Tongue (tissue), 2 donors: ENCODE measurements around the gene NTRK2. TPM values are rescaled to one million over a fixed set of nuclear protein-coding genes. Genes with fewer than 3 reads are reported as not detected.
A peak's percentile ranks its signal among the peaks of the same experiment; 100 is the strongest.

ENCODE experiments used
- DNase-seq: peaks from one replicate; pipeline ENCODE4 v3.0.0-alpha.2; 2015
- total RNA-seq: library from RNA; depleted of rRNA; stranded (reverse); fragments of >200 nt; gene quantifications from one replicate; pipeline ENCODE4 v1.2.3, GENCODE V29; 2014

NTRK2 gene
- total RNA-seq, 1 donor from 2014 or later = 60.3 TPM

DNA sequence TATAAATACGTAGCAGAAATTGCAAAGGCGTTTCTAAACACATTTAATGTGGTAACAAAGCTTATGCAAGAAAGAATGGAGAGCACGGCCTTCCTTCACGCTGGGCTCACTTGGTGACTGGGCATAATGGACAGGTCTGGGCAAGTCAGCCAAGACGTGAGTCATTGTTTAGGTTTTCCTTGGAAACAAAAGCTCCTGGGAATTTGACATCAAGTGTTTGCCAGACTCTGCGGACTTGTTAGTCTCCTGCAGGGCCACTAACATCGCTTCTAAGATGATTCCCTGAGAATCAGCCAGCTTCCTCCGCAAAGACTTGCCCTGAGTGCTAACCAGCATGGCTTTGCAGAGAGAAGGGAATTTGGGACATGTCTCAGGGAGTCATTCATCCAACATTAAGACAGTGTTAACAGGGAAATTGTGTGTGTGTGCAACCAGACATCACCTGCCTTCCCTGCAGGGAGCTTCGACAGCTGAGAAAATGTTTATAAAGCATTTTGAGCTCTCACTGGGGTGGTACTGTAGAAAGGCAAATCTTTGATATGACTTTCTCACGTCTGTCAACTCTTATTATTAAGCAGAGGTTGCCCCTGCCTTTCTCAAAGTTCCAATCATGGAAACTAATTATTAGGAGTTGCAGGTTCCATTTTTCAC, 182.5 kb downstream of the NTRK2 start:
- DNase-seq = peak; percentile 48

DNA sequence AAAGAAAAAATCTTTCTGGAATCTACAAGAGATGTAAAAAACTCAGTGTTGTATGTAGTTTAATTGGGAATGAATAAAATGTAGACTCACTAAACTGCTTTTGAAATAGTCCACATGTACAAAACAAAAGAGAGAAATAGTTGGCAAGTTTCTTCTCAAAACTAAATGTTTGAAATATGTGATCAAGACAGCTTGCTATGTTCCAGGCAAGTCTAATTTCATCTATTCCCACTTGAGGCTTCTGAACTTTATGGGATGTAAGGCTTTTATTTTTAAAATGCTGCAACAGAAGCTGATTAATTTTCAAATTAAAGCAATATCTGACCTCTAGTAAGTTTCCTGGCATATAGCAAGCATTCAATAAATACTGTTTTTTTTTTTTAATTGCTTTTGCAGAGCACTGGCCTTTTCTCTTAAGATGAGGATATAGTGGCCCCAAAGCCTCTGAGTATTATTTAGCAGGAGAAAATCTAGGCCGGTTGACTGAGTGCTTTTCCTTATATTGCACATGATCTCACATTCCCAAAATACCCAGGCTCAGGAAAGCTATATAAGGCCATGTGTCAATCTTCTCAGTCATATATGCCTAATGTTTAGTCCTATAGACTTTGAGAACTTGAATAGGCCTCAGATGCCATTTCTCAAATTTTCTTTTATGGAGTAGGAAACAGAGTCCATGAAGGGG, 183.2 kb downstream of the NTRK2 start:
- DNase-seq = no peak

GRCh38 chr9:84856181-84856632, 186.7 kb downstream of the NTRK2 start:
- peak; percentile 54 for DNase-seq

GRCh38 chr9:84857211-84857610, 187.7 kb downstream of the NTRK2 start:
- DNase-seq = no peak

GRCh38 chr9:84858364-84858763, 188.8 kb downstream of the NTRK2 start:
- DNase-seq = no peak

DNA sequence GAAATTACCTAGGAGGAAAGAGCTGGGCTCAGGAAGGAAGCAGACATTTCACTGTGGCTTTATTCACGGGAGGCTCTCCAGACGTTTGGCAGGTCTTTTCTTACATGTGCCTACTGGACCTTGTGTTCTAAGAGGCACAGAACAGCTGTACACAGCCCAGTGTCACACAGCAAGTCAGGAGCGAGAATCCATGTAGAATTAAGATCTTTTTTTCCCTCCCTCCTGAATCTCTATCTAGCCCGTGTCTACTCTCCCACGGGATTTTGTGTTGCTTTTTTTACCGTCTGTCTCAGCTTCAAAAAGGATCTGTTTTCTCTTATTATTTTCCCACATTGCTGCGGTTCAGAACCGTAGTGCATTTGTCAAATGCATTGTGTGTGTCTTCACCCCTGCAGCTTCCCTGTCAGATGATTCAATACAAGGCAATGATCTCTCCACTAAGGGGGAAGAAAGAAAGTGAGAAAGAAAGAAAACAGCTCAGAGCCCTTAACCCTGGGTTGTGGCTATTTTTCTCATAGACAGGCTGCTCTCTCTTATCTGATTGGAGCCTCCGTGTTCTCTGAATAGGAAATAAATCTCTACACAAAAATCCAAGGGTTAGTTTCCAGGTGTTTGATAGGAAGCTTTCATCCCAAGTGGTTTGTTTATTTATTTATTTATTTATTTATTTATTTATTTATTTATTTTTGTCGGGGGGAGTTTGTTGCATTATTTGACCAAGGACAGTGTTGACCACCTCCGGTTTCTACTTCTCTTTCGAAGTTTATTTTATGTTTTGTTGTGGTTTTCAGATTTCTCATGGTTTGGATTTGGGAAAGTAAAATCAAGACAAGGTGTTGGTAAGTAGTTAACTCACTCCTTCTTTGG, 191.0 kb downstream of the NTRK2 start:
- no peak for DNase-seq

GRCh38 chr9:84861455-84861854, 191.9 kb downstream of the NTRK2 start:
- no peak for DNase-seq

- no peak for DNase-seq
These were observed 192.8 kb downstream of the NTRK2 start for GRCh38 chr9:84862308-84862707.

GRCh38 chr9:84862810-84863287, 193.3 kb downstream of the NTRK2 start:
- DNase-seq = no peak

DNA sequence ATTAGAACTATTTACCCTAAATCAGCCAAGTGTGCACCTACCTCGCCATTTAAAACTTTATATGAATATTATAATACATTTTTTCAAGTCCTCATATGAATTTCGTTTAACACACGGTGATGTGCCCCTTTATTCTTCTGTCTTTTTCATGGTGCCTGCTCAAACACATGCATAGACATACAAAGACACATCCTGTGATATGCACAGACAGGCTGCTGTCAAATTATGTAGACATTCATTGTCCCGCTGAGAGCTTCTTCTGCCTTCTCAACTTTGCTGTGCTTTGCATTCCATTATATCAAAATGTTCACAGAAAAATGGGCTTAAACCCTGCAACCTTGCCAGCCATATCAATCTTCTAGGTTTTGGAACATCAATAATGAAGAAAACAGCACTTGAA, 193.8 kb downstream of the NTRK2 start:
- DNase-seq = no peak

DNA sequence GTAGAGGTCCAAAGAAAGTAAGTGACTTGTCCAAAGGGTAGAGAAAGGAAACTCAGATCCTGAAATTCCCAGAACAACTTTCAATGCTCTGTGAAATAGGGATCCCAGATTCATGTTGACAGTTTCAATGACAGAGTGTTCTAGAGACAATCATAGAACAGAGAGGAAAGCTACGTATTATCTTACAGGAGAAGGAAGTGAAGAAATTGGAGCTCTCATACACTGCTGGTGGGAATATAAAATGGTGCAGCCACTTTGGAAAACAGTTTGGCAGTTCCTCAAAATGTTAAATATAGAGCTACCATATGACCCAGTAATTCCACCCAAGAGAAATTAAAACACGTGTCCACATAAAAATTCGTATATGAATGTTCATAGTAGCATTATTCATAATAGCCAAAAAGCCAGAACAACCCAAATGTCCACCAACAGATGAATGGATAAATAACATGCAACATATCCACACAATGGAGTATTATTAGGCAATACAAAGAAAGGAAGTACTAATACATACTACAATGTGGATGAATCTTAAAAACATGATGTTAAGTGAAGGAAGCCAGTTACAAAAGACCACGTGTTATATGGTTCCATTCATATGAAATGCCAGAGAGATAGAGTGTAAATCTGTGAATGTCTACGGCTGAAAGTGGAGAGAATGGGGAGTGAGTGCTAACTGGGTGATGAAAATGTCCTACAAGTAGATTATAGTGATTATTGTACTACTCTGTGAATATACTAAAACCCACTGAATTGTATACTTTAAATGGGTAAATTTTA, 197.1 kb downstream of the NTRK2 start:
- no peak for DNase-seq

DNA sequence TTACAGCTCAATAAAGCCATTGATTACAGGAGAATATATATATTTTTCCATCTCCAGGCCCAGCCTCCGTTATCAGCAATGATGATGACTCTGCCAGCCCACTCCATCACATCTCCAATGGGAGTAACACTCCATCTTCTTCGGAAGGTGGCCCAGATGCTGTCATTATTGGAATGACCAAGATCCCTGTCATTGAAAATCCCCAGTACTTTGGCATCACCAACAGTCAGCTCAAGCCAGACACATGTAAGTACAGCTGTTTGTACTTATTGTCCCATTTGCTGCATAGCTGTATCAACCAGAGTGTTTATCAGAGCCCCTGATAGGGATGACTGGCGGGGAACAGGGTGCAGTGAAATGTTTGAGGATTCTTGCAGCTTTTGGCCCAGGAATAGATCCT, 197.7 kb downstream of the NTRK2 start:
- no peak for DNase-seq

DNA sequence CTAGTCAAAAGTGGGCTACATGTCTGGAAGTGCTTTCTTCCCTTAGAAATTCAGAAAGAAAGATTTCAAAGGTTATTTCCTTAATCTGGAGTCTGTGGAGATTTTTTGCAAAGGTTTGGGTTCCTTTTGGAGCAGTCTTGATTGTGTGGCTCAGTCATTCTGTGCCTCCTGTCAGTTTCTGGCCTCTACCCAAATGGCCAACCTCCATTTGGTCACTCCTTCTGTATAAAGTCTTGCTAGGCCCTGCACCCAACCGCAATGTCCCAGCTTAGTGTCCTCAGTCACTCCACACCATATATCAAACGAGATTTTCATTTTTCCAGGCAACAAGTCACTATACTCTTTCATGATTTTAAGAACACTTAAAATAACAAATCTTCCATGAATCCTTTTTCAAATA, 199.6 kb downstream of the NTRK2 start:
- no peak for DNase-seq

DNA sequence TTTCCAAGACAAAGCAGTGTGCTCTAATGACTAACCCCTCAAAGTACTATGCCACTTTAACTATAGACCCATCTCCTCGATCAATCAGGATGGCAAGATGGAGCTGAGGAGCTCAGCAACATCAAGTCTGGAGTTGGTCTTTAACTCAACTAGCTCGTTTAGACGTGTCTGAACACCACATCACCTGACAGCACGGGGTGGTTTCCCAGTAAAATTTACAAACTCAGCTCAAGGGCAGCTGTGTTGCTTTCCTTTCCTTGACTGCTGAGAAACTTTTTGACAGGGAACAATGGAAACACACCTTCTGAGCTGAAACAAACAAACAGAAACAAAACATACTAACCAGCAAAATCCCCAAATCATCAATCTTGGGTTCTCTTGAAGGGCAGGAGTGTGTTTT, 202.5 kb downstream of the NTRK2 start:
- no peak for DNase-seq

- no peak for DNase-seq
These were observed 204.5 kb downstream of the NTRK2 start for GRCh38 chr9:84874022-84874421.

DNA sequence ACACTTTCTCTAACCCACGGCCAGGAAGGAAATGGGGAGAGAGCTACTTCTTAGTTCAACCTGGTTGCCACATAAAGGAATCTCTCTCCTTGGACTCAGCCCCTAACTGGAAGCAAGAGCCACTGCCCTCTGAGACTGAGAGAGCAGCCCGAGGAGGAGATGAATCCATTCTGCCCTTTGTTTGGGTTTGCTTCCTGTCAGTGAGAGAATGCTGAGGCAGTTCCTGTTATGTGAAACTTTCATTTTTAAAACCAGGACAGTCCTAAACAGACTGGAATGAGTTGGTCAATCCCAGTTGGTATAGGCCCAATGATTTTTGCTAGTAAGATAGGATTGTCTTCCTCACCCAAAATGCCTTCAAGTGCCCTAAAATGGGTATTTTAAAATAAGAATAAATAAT, 205.1 kb downstream of the NTRK2 start:
- DNase-seq = no peak

GRCh38 chr9:84875193-84875592, 205.7 kb downstream of the NTRK2 start:
- peak; percentile 47 for DNase-seq

GRCh38 chr9:84879631-84880030, 210.1 kb downstream of the NTRK2 start:
- no peak for DNase-seq

- no peak for DNase-seq
These were observed 211.3 kb downstream of the NTRK2 start for GRCh38 chr9:84880835-84881234.

- no peak for DNase-seq
These were observed 217.3 kb downstream of the NTRK2 start for GRCh38 chr9:84886866-84887265.

- DNase-seq = peak; percentile 38
These were observed 222.4 kb downstream of the NTRK2 start for GRCh38 chr9:84891924-84892323.
